HTERT RPE-1 (cell line): ENCODE results near the gene ANKRD12.

ENCODE experiments used
- in situ Hi-C: fragments of 300-500 bp; cut with MboI; formaldehyde crosslinking; loops from 4 replicates; pipeline ENCODE4 v1.14.3; 2020; ENCODE audit warnings: low sequenced_read_pairs

The ANKRD12 gene

GRCh38 chr18:9106094-9106493 is 30.5 kb upstream of the ANKRD12 start:
- in situ Hi-C loops, result no loop called here

- in situ Hi-C loops, result no loop called here
Measured at GRCh38 chr18:9106800-9107584, 29.6 kb upstream of the ANKRD12 start.

- in situ Hi-C loops, result no loop called here
Measured at GRCh38 chr18:9108911-9109310, 27.7 kb upstream of the ANKRD12 start.

- in situ Hi-C loops, result no loop called here
Measured at GRCh38 chr18:9109523-9109922, 27.1 kb upstream of the ANKRD12 start.

- in situ Hi-C loops, result no loop called here
Measured at GRCh38 chr18:9113468-9114149, 23.0 kb upstream of the ANKRD12 start.

- in situ Hi-C loops, result no loop called here
Measured at GRCh38 chr18:9115984-9116383, 20.6 kb upstream of the ANKRD12 start.

GRCh38 chr18:9117980-9118841 is 18.4 kb upstream of the ANKRD12 start:
- in situ Hi-C loops, result no loop called here

GRCh38 chr18:9120796-9121195 is 15.8 kb upstream of the ANKRD12 start:
- in situ Hi-C loops, result no loop called here

- in situ Hi-C loops, result no loop called here
Measured at GRCh38 chr18:9123520-9123919, 13.1 kb upstream of the ANKRD12 start.

- in situ Hi-C loops, result no loop called here
Measured at GRCh38 chr18:9124824-9125223, 11.8 kb upstream of the ANKRD12 start.

- in situ Hi-C loops, result no loop called here
Measured at GRCh38 chr18:9126337-9126736, 10.2 kb upstream of the ANKRD12 start.

GRCh38 chr18:9130195-9130594 is 6.4 kb upstream of the ANKRD12 start:
- in situ Hi-C loops, result no loop called here

GRCh38 chr18:9130806-9131205 is 5.8 kb upstream of the ANKRD12 start:
- in situ Hi-C loops, result no loop called here

GRCh38 chr18:9132628-9133027 is 4.0 kb upstream of the ANKRD12 start:
- in situ Hi-C loops, result no loop called here

GRCh38 chr18:9133225-9133624 is 3.4 kb upstream of the ANKRD12 start:
- in situ Hi-C loops, result no loop called here

- in situ Hi-C loops, result no loop called here
Measured at GRCh38 chr18:9135081-9135911, 1.3 kb upstream of the ANKRD12 start.

GRCh38 chr18:9135912-9136314 is 668 bp upstream of the ANKRD12 start:
- in situ Hi-C loops, result no loop called here

- in situ Hi-C loops, result no loop called here
Measured at GRCh38 chr18:9137168-9138066, 836 bp downstream of the ANKRD12 start.

GRCh38 chr18:9139400-9140039 is 2.9 kb downstream of the ANKRD12 start:
- in situ Hi-C loops, result no loop called here
